Measurements from ENCODE around the gene FAXDC2. TPM values are rescaled to one million over a fixed set of nuclear protein-coding genes. Genes with fewer than 3 reads are reported as not detected.
"Not testable (repeated sequence)": the region's sequence is repeated elsewhere in the genome, so short reads cannot be mapped to it uniquely, and the experiment has no call there.

Gene FAXDC2
- total and polyA plus RNA-seq, 2 of the 13 experiments (the other 11 are each of a cell fraction or from before 2014, with no cell fraction given), result 4.7 to 58.8 TPM

- POLR2A ChIA-PET, result interaction anchor here (1.2 to 1.5 kb wide), 2 partner anchors 20 to 45 kb away, joined by 3 to 4 read pairs; no protein-coding TSS in a partner anchor
- H3K27me3 ChIP-seq (ENCODE audit: control insufficient read depth in 1 of 2, insufficient read depth in 2 of 2, low read length in 2 of 2); ATAC-seq; H3K4me2 ChIP-seq (ENCODE audit: low read depth, low read length); FAIRE-seq; H2AFZ ChIP-seq (ENCODE audit: low read length); H3K79me2 ChIP-seq (ENCODE audit: insufficient read depth, low read length); H4K20me1 ChIP-seq (ENCODE audit: insufficient read depth, low read length); in situ Hi-C loops (cut with HindIII; ENCODE audit: extremely low pct_ligation_motif_present, low pct_unique_long_range_greater_than_20kb); CTCF ChIA-PET (ENCODE audit: low intra/inter-chr PET ratio, low total read pairs); H3K9me3 ChIP-seq (ENCODE audit: low read length); BruUV-seq (replicated peaks); H3K9ac ChIP-seq (ENCODE audit: insufficient read depth, low read depth, low read length); H3K4me3 ChIP-seq (replicated peaks in 1 of 3; ENCODE audit: insufficient read depth in 1 of 3, low read depth in 2 of 3, low read length in 3 of 3); intact Hi-C loops (cut with micrococcal nuclease; ENCODE audit: unreplicated experiment); DNase-seq (ENCODE audit: low spot score); H3K27ac ChIP-seq (ENCODE audit: extremely low read length, insufficient read depth, low read length); TF ChIP-seq NR2F6 (IDR thresholded peaks at IDR 0.05): not testable (repeated sequence)
- peaks cover 51% of the 10 kb centered on the region for H3K4me1 ChIP-seq (ENCODE audit: insufficient read depth, low read length)
- 0 out of 2 replicates have a peak, but pooled peaks have one; percentile 9 for TF ChIP-seq NR2F6 (CRISPR knock-in tag; IDR thresholded peaks at IDR 0.05)
- peaks cover 7 to 33% of the 10 kb centered on the region in 2 experiments; a peak in 4 of 5 replicates for H3K36me3 ChIP-seq (replicated peaks in 1 of 2; ENCODE audit: control insufficient read depth in 1 of 2, insufficient read depth in 2 of 2, low read length in 2 of 2)
- WGBS (ENCODE audit: low lambda C conversion rate), result 89% methylated on average over 5 of the region's 5 CpGs
These were observed 27.5 kb downstream of the FAXDC2 start for GRCh38 chr5:154822896-154823295.

GRCh38 chr5:154820383-154820782 is 30.0 kb downstream of the FAXDC2 start:
- no peak for TF ChIP-seq ZNF7 (CRISPR knock-in tag; IDR thresholded peaks at IDR 0.05)
- peak; percentile 55 for TF ChIP-seq RBM22 (optimal IDR thresholded peaks at IDR 0.05; ENCODE audit: low read length)
- H3K9me3 ChIP-seq (ENCODE audit: low read length), result no peaks in the 10 kb centered on the region
- H3K27ac ChIP-seq (ENCODE audit: extremely low read length, insufficient read depth, low read length), result no peak overlapping the region
- peaks cover 47% of the 10 kb centered on the region for H3K4me1 ChIP-seq (ENCODE audit: insufficient read depth, low read length)
- H4K20me1 ChIP-seq (ENCODE audit: insufficient read depth, low read length), result peaks cover 7% of the 10 kb centered on the region
- no peak for DNase-seq (ENCODE audit: low spot score)
- no peak overlapping the region for H2AFZ ChIP-seq (ENCODE audit: low read length)
- 95% methylated on average over 5 of the region's 5 CpGs for WGBS (ENCODE audit: low lambda C conversion rate)
- intact Hi-C loops (cut with micrococcal nuclease; ENCODE audit: unreplicated experiment) (no loop called here), in situ Hi-C loops (cut with HindIII; ENCODE audit: extremely low pct_ligation_motif_present, low pct_unique_long_range_greater_than_20kb) (no loop called here)
- no peak overlapping the region for H3K9ac ChIP-seq (ENCODE audit: insufficient read depth, low read depth, low read length)
- no peaks in the 10 kb centered on the region for H3K27me3 ChIP-seq (ENCODE audit: control insufficient read depth in 1 of 2, insufficient read depth in 2 of 2, low read length in 2 of 2)
- H3K4me2 ChIP-seq (ENCODE audit: low read depth, low read length), result no peak overlapping the region
- ATAC-seq, result no peak
- H3K79me2 ChIP-seq (ENCODE audit: insufficient read depth, low read length), result no peaks in the 10 kb centered on the region
- peaks cover 9 to 49% of the 10 kb centered on the region in 2 experiments for H3K36me3 ChIP-seq (replicated peaks in 1 of 2; ENCODE audit: control insufficient read depth in 1 of 2, insufficient read depth in 2 of 2, low read length in 2 of 2)
- no TSS peak for BruUV-seq (replicated peaks)
- FAIRE-seq, result no peak
- ChIA-PET CTCF (ENCODE audit: low intra/inter-chr PET ratio, low total read pairs) (no interaction called here), POLR2A (interaction anchor here (1.0 kb wide), 1 partner anchor 30 kb away, joined by 3 read pairs; the partner anchor contains the start of gene FAXDC2)
- no peak overlapping the region for H3K4me3 ChIP-seq (replicated peaks in 1 of 3; ENCODE audit: insufficient read depth in 1 of 3, low read depth in 2 of 3, low read length in 3 of 3)

Measured in HepG2 (cell line).